Epidermal melanocyte (primary cell): Measurements from ENCODE around the gene SLC35E1.

Source experiments
- DNase-seq: peaks from one replicate; pipeline ENCODE4 v3.0.0; 2011; ENCODE audit warnings: low spot score; ENCODE audit not compliant: insufficient read length

The SLC35E1 gene

DNA sequence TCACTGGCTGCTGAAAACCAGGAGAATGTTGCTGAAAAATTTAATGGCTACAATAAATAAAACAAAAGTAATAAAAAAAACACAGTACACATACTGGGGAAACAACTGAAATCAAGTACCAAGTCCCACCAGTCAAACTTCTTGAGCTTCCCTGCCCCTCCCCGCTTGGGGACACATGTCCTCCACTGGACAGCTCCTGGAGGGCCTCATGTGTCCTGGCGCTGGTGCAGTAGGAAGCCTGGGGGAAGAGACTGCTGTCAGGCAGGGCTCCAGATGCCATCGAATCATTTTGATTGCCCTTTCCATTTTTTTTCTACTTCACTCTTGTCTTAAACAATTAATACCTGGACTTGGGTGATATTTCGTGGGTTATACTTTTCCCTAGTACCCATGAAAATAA, 26.6 kb upstream of the SLC35E1 start:
- DNase-seq: no peak

DNA sequence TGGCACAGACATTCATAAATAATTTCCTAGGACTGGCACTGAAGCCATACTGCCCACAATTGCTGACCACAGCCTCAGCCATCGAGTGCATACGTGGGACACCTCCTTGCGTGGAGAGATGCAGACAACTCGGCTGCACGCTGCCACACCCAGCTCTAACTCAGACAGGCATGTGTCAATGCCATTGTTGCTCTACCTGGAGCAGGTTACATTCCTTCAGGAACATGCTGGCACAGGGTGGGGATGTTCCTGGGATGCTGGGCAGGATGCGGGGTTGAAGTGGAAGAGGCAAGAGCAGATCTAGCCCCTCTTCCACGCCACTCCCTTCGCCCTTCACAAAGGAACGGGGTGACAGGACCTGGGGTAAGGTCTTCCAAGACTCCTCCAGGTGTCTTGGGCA, 24.2 kb upstream of the SLC35E1 start:
- DNase-seq: no peak

- no peak for DNase-seq
These were observed 22.9 kb upstream of the SLC35E1 start for GRCh38 chr19:16595097-16595496.

- DNase-seq: no peak
These were observed 22.5 kb upstream of the SLC35E1 start for GRCh38 chr19:16594681-16595091.

DNA sequence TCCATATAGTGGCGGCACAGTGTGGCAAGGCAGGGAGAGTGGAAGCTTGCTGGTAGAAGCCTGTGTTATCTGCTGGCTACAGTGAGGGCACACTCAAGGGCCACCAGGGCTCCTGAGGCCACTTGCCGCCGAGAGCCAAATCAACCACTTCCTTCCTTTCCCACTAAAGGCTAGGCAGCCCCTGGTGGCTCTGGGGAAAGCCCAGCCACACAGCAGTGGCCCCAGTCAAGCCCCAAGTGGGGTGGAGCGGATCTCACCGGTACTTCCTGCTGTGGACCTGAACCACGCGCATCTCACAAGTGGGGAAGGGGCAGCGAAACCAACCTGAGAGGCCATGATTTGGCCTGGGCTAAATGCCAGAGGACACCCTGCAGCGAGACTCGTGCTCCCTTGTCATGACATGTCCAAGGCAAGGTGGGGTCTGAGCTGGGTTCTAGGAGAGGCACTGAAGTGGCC, 21.9 kb upstream of the SLC35E1 start:
- no peak for DNase-seq

DNA sequence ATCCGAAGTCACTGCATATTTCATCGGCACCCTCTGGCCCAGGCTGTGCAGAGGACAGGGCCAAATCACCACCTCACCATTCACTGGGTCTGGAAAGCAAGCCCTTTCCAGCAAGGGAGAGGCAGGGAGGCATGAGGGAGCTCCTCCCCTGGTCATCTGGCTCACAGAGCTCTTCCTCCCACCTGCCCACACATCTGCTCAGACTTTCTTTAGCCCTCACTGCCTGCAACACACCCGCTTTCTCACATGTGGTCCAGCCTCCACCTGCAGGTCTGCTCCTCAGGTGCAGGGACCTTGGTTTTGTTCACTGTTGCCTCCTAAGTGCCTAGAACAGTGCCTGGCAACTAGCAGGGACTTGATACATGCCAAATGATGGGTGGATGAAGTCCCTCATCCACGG, 21.0 kb upstream of the SLC35E1 start:
- no peak for DNase-seq

DNA sequence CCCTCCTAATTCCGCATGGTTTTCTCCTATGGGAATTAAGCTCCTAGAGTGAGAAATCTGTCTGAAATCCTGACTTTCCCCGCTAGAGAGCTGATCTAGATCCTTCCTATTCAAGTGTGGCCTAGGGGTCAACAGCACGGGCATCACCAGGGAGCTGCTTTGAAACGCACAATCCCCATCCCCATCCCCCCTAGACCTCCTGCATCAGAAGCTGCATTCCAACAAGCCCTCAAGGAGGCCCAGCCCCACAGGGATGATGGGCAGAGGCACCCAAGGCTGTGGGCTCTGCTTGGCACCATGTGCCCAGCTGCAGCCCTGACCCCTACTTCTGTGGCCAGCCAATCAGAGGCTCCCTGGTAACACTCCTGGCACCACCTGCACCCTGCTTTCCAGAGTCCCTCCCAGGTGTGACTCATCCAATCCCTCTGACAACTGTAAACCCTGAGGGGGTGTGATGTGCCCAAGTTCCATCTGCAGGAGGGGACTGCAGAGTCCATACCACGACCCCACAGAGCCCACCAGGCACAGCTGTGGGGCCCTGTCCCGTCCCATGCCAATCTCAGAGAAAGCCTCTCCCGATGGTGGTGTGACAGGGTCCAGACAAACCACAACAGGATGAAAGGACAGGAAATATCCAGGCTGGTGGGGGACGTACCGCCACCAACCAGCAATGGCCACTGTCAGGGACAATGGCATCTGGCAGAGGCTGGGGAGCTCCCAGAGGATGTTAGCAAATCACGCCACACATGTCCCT, 19.8 kb upstream of the SLC35E1 start:
- no peak for DNase-seq

DNA sequence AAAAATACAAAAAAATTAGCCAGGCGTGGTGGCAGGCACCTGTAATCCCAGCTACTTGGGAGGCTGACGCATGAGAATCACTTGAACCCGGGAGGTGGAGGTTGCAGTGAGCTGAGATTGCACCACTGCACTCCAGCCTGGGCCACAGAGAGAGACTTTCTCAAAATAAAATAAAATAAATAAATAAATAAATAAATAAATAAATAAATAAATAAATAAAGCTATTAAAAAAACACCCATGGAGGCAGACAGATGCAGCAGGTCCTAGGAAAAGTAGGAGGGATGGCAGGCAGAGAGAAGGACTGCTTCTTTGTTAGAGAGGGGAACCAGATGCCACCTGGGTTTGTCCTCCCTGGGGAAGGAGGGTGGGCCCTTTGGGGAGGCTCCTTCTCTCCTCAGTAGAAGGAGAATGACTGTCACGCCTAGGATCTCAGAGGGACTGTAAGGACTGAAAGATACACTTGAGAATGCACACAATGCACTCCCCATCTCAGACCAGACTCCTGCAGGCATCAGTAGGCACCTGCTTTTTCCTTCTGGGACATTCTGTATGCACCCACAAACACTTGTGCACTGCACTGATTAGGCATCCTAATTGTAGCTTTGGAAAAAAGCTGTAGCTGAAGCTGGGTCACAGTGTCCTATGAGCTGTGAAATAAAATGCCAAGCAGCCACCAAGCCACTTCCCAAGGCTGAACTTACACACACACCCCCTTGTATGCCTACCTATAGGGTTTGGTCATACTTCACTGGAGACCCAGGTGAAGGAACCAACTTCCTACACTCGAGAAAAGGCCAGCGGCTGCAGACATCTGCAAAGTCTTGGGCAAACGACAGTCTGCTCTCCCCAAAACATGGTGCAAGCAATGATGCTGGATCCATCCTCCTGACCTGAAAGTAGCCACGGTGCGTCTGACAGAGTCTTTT, 18.9 kb upstream of the SLC35E1 start:
- no peak for DNase-seq

DNA sequence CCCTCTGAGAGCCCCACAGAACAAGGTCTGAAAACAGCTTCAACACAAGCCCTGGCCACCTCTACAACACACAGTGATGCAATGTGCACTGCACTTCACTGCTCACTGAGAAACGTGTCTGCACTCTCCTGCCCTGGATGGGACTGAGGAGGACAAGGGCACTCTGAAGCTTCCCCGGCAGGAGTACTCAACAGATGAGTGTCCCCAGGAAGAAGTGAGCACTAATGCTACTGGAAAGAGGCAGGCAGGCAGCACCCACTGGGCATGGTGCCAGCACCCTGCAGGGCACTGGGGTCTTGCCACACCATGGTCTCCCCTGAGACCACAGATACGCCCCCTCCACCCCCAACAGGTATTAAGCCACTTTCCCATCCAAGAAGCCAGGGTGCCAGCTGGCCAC, 17.7 kb upstream of the SLC35E1 start:
- no peak for DNase-seq

- no peak for DNase-seq
These were observed 16.8 kb upstream of the SLC35E1 start for GRCh38 chr19:16588824-16589577.

DNA sequence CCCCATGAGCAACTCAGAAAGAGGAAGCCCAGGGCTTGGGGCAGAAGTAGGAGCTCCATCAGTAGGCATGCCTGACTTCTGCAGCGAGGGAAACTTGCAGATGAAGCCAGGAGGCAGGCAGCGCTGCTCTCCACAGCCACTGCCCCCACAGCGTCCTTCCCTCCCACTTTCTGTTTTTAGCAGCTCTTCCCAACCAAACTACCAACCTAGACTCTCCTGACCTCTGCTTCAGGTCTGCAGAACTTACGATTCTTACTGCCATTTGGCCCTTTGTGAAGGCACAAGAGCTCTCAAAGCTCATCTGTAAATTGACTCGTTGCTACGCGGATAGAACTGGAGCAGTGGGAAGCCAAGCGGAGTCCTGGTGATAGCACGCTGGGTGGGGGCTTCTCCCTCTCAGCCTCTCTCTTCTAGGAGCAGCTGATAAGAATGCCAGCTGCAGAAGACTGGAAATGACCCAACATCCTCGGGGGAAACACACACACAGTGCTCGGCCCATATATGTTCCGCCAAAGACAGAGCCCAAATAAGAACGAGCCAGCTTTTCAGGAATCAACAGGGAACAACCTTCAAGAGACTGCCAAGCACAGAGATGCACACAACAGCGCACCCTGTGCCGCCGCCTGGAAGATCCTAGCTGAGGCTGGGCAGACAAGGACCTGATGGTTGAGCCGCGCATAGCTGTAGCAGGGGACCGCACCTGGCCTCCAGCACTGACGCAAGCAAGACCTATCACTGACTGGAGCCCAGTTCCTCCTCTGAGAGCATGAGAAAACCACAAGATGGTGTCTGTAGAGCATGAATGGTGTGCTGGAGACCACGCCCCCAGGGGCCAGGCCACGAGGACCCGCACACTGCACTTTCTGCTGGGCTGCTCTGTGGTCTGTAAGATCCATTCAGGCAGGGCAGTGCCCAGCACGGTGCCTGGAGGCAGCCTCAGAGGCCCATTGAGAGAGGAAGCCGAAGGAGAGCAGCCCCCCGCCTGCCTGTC, 15.9 kb upstream of the SLC35E1 start:
- no peak for DNase-seq

DNA sequence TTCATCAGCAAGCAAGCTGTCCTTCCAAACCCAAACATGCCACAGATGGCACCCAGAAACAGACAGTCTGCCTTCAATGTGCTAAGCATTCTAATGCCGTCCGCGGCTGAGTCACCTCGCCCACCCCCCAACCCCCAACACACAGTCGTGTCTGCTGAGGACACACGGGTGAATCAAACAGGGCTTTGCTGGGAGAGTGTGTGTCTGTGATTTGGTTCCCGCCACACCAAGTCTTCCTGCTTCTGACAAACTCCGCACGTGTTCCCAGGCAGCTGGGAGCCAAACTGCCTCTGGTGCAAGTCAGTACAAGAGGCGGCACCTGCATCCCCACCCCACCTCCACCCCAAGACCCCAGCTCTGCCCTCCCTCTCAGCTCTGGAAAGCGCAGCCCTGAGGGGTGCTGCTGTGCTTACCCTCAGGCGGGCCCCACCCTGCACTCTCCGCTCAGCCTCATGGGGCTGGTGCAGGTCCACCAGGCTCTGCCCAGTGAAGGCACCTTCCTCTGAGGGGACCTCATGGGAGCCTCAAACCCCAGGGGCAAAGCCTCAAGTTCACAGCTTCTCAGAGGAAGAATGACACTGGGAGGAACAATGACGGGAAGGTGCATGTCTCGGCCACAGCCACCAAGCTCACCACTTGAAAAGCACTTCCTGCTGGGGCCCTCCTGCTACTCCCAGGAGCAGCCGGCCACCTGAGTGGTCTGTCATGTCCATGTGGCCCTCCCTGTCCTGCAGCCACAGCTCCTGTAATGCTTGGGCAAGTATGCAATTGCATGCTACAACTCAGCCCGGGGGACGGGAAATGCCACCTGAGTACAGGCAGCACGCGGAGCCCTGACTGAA, 15.0 kb upstream of the SLC35E1 start:
- no peak for DNase-seq

- DNase-seq: no peak
These were observed 14.3 kb upstream of the SLC35E1 start for GRCh38 chr19:16586477-16586871.

DNA sequence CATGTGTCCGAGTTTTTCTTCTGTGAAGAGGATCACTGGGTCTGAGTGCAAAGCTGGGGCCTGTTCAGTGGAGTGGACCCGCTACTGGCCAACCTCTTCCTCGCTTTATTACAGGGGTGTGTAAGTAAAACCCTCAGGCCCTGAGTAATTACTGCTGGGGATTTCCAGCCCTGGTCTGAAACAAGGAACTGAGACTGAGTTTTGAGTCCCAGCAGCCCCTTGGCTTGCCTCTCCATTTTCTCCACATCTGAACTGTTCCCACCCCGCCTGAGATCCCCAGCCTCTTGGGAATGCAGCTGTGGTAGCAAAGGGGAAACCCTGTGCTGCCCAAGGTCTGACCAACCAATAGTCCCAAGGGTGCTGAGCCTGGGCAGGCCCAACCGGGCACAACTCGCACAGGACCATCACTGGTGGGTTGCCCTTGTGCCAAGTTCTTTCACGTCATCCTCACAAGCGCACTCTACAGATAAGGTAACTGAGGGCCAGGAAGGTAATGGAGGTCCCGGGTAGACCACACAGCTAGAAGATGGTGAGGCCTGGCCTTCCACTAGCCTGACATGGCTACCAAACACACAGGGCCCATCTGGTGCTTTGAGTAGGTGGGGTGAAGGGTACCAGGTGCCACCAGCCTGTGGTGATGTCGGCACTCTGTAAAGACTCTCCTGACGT, 13.7 kb upstream of the SLC35E1 start:
- no peak for DNase-seq

- DNase-seq: no peak
These were observed 13.0 kb upstream of the SLC35E1 start for GRCh38 chr19:16585094-16585801.

GRCh38 chr19:16584248-16585093, 12.3 kb upstream of the SLC35E1 start:
- DNase-seq: peak; percentile 91

DNA sequence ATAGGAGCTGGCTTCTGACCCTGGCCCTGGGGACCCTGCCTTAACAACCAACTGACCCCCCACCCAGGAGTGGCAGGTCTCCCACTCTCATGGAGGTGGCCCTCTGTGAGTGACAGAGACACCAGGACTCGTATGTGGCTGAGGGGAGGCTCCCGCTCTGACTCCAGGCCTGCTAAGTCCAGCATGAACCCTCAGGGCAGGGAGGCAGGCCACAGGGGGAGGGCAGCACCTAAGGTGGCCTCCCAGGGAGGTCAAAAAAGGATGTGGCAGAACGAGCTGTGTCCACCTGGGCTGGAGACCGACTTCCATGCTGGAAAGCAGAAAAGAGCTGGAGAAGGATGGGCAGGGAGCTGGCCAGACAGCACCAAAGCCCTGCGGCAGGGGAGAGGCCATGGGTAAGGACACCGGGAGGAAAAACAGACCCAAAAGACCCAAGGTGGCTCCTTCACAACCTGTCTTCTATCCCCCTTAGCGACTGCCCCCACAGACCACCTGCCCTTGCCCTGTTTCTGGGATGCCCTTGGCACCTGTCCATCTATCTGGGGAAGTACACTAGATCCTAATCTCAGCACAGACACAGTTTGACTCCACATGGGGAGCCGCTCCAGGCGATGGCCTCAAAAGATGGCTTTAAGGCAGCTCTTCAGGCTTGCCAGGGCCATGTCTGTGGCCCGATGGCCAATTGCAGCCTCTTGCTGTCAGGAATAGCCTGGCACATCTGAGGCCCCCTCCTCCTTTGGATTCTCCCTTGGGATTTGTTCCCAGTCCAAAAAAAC, 10.5 kb upstream of the SLC35E1 start:
- DNase-seq: no peak
